Panc1 (cell line): ENCODE data around the gene HIPK4. TPM values are rescaled to one million over a fixed set of nuclear protein-coding genes. Genes with fewer than 3 reads are reported as not detected.

Experiments
- ATAC-seq: fragments of 200-7000 bp; cut with Tn5 transposase; 2 replicates; pipeline ENCODE4 v1.9.1; 2020; ENCODE audit warnings: mild to moderate bottlenecking, moderate library complexity
- BruUV-seq: library from RNA; stranded (reverse); fragments of 400-500 nt; replicated peaks from 2 replicates; lab custom pipeline; 2021; lab: Mats Ljungman, UMichigan
- CTCF ChIA-PET: fragments of 300-600 bp; sonication (Branson Sonifier 250); formaldehyde crosslinking; loops from one replicate; lab custom pipeline; 2022; ENCODE audit warnings: antibody characterized with exemption; lab: Charles Lee
- POLR2A ChIA-PET: fragments of 300-600 bp; sonication (Branson Sonifier 250); formaldehyde crosslinking; loops from one replicate; lab custom pipeline; 2022; ENCODE audit warnings: antibody characterized with exemption; lab: Charles Lee
- DNase-seq: peaks from one replicate; pipeline ENCODE4 v3.0.0-alpha.2; 2010; ENCODE audit warnings: low read depth, low spot score
- H3K27ac ChIP-seq: 2 replicates; pipeline ENCODE4 v1.5.1; 2011; ENCODE audit warnings: mild to moderate bottlenecking, low read length, inconsistent platforms
- H3K27me3 ChIP-seq: fragments of 200-500 bp; sonication (Bioruptor generic); 2 replicates; pipeline ENCODE4 v1.6.0; 2014; ENCODE audit warnings: low read length, inconsistent platforms; ENCODE audit not compliant: control insufficient read depth, insufficient read depth
- H3K36me3 ChIP-seq: fragments of 200-500 bp; sonication (Bioruptor generic); 2 replicates; pipeline ENCODE4 v1.5.1; 2014; ENCODE audit warnings: inconsistent platforms, mild to moderate bottlenecking, low read length, moderate library complexity; ENCODE audit not compliant: control insufficient read depth, insufficient read depth
- H3K4me1 ChIP-seq: 2 replicates; pipeline ENCODE4 v1.5.1; 2011; ENCODE audit warnings: inconsistent platforms, mild to moderate bottlenecking, low read length, moderate library complexity; ENCODE audit not compliant: control insufficient read depth, insufficient read depth
- H3K4me3 ChIP-seq, 2 experiments: 2 replicates each; pipeline ENCODE4 v1.5.1; 2011 to 2012; ENCODE audit warnings: low read depth in 2 of 2, low read length in 2 of 2, mild to moderate bottlenecking in 2 of 2, inconsistent platforms in 1 of 2, moderate library complexity in 1 of 2
- H3K9me3 ChIP-seq: fragments of 200-500 bp; sonication (Bioruptor generic); 2 replicates; pipeline ENCODE4 v1.5.1; 2014; ENCODE audit warnings: low read depth, mild to moderate bottlenecking, inconsistent platforms, low read length, moderate library complexity; ENCODE audit not compliant: control insufficient read depth, insufficient read depth
- CTCF ChIP-seq: fragments of 450-650 bp; IDR thresholded peaks from 2 replicates; pipeline ENCODE4 v1.5.1; 2017; ENCODE audit warnings: mild to moderate bottlenecking
- POLR2AphosphoS5 ChIP-seq: IDR thresholded peaks from 2 replicates; pipeline ENCODE4 v1.6.1; 2012; ENCODE audit warnings: mild to moderate bottlenecking, low read depth, low read length, moderate library complexity
- REST ChIP-seq, 2 experiments: IDR thresholded peaks; 2 replicates each; pipeline ENCODE4 v1.6.1; 2011 to 2012; ENCODE audit warnings: low read depth in 2 of 2, control low read depth in 1 of 2, low read length in 1 of 2, mild to moderate bottlenecking in 1 of 2, moderate library complexity in 1 of 2; ENCODE audit not compliant: insufficient read depth in 1 of 2
- SIN3A ChIP-seq: IDR thresholded peaks from 2 replicates; pipeline ENCODE4 v1.6.1; 2012; ENCODE audit warnings: low read depth, mild to moderate bottlenecking, low read length, moderate library complexity, borderline replicate concordance; ENCODE audit not compliant: insufficient read depth
- TCF7L2 ChIP-seq: IDR thresholded peaks from 2 replicates; pipeline ENCODE4 v1.6.1; 2011; ENCODE audit warnings: mild to moderate bottlenecking, low read depth, low read length, inconsistent platforms
- in situ Hi-C: cut with HindIII; loops from 2 replicates; pipeline ENCODE4 v1.10.0; 2016; ENCODE audit warnings: low sequenced_read_pairs, low pct_unique_long_range_greater_than_20kb
- intact Hi-C: fragments of 100-400 bp; cut with micrococcal nuclease; formaldehyde crosslinking; loops from one replicate; pipeline ENCODE4 v1.10.0; 2022; ENCODE audit not compliant: unreplicated experiment
- total RNA-seq: library from RNA; stranded (reverse); gene quantifications from one replicate; pipeline ENCODE4 v1.2.1, GENCODE V29; 2021; ENCODE audit not compliant: unreplicated experiment

Gene HIPK4
- total RNA-seq, 1 experiment from 2014 or later, result 0.13 TPM

- no peak for DNase-seq
- POLR2A ChIA-PET, result no interaction called here
- no peaks in the 10 kb centered on the region; the same call in 1 of the 2 replicates for H3K36me3 ChIP-seq
- TF ChIP-seq CTCF, result no peak
- TF ChIP-seq REST (IDR thresholded peaks at IDR 0.05; ENCODE audit: insufficient read depth in 1 of 2, low read depth in 2 of 2, low read length in 1 of 2), result no peak
- no peak for TF ChIP-seq SIN3A
- TF ChIP-seq TCF7L2, result no peak
- no peak for TF ChIP-seq POLR2AphosphoS5
- H3K9me3 ChIP-seq, result no peaks in the 10 kb centered on the region
- no peak for ATAC-seq
- CTCF ChIA-PET, result no interaction called here
- no peaks in the 10 kb centered on the region for H3K27me3 ChIP-seq
- intact Hi-C loops (no loop called here), in situ Hi-C loops (loop anchor here (10.0 to 25.0 kb wide), 2 partner anchors 424 to 1687 kb away; no protein-coding TSS in a partner anchor)
- H3K4me1 ChIP-seq, result peaks cover 3% of the 10 kb centered on the region; the same call in 1 of the 2 replicates
- peak overlapping the region; percentile 80 to 98 for H3K4me3 ChIP-seq
- TSS peak; percentile 90 for BruUV-seq
- H3K27ac ChIP-seq, result peak overlapping the region; percentile 85
These were observed 40.9 kb downstream of the HIPK4 start for GRCh38 chr19:40348961-40349507.

- ChIA-PET POLR2A (interaction anchor here (0.6 to 0.7 kb wide), 3 partner anchors 16 to 108 kb away, joined by 6 to 11 read pairs (median 8); no protein-coding TSS in a partner anchor), CTCF (interaction anchor here (0.7 kb wide), 1 partner anchor 23 kb away, joined by 7 read pairs; no protein-coding TSS in a partner anchor)
- in situ Hi-C loops (loop anchor here (10.0 to 25.0 kb wide), 2 partner anchors 424 to 1686 kb away; no protein-coding TSS in a partner anchor), intact Hi-C loops (no loop called here)
- BruUV-seq, result no TSS peak
- H3K4me3 ChIP-seq, result peak within 1 kb of the TSS; percentile 80 to 98
- H3K36me3 ChIP-seq, result no peaks in the 10 kb centered on the region; the same call in 1 of the 2 replicates
- no peaks in the 10 kb centered on the region for H3K27me3 ChIP-seq
- ATAC-seq, result peak; percentile 99
- DNase-seq, result peak; percentile 78
- H3K4me1 ChIP-seq, result peaks cover 3% of the 10 kb centered on the region; the same call in 1 of the 2 replicates
- H3K9me3 ChIP-seq, result no peaks in the 10 kb centered on the region
- H3K27ac ChIP-seq, result peak within 1 kb of the TSS; percentile 85
- TF ChIP-seq SIN3A (no peak), CTCF (no peak), REST (IDR thresholded peaks at IDR 0.05; ENCODE audit: insufficient read depth in 1 of 2, low read depth in 2 of 2, low read length in 1 of 2) (no peak), TCF7L2 (no peak), POLR2AphosphoS5 (no peak)
These were observed 41.7 kb downstream of the HIPK4 start, which contains the start of the genes C19orf47 and PLD3 for GRCh38 chr19:40348125-40348913. TSS of gene C19orf47 (minus strand) at chr19:40348397. CDS start at chr19:40341857, 6,540 bp downstream. TSS of gene PLD3 (plus strand) at chr19:40348695. CDS start at chr19:40366484, 17,789 bp downstream.
